GM13976 (cell line): ENCODE measurements around the gene GADL1.

Experiments used
- DNase-seq: peaks from one replicate; pipeline ENCODE4 v3.0.0; 2012; ENCODE audit warnings: low spot score
- in situ Hi-C: fragments of 300-500 bp; cut with MboI; formaldehyde crosslinking; loops from one replicate; pipeline ENCODE4 v1.12.0; 2022; ENCODE audit warnings: low sequenced_read_pairs, mixed read lengths, inconsistent platforms; ENCODE audit not compliant: unreplicated experiment
- TF ChIP-seq, protein P1 (sequence below): IDR thresholded peaks from 2 replicates; pipeline ENCODE4 v1.5.1; 2012; ENCODE audit warnings: borderline replicate concordance, mild to moderate bottlenecking; ENCODE audit not compliant: insufficient read depth; ENCODE audit errors: extremely low read depth, missing control alignments, control extremely low read depth

GADL1 gene

DNA sequence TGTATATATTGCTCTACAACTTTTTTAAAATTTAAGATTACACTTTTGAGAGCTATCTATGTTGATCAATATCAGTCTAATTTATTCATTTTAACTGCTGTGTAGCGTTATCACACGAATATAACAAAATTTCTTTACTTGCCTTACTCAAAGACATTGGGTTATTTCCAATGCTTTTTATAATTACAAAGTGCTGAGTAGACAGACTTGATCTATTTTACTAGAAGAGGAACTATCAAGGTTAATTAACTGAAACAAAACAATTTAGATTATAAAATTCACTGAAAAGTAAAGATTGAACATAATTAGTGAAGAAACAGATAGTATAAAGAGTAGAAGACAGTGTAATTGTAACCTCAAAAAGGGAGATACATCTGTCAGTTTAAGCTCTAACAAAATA, 182.6 kb downstream of the GADL1 start:
- TF ChIP-seq, protein P1, sequence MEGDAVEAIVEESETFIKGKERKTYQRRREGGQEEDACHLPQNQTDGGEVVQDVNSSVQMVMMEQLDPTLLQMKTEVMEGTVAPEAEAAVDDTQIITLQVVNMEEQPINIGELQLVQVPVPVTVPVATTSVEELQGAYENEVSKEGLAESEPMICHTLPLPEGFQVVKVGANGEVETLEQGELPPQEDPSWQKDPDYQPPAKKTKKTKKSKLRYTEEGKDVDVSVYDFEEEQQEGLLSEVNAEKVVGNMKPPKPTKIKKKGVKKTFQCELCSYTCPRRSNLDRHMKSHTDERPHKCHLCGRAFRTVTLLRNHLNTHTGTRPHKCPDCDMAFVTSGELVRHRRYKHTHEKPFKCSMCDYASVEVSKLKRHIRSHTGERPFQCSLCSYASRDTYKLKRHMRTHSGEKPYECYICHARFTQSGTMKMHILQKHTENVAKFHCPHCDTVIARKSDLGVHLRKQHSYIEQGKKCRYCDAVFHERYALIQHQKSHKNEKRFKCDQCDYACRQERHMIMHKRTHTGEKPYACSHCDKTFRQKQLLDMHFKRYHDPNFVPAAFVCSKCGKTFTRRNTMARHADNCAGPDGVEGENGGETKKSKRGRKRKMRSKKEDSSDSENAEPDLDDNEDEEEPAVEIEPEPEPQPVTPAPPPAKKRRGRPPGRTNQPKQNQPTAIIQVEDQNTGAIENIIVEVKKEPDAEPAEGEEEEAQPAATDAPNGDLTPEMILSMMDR, result no peak
- in situ Hi-C loops, result no loop called here
- DNase-seq, result no peak

GRCh38 chr3:30711151-30711550, 183.3 kb downstream of the GADL1 start:
- in situ Hi-C loops, result no loop called here
- TF ChIP-seq, protein P1, result no peak
- DNase-seq, result no peak

- TF ChIP-seq, protein P1, result no peak
- no peak for DNase-seq
- in situ Hi-C loops, result no loop called here
Measured at GRCh38 chr3:30710017-30710416, 184.4 kb downstream of the GADL1 start.

- in situ Hi-C loops, result no loop called here
Measured at GRCh38 chr3:30708472-30708871, 186.0 kb downstream of the GADL1 start.

GRCh38 chr3:30707825-30708224, 186.6 kb downstream of the GADL1 start:
- in situ Hi-C loops, result no loop called here
- TF ChIP-seq, protein P1, result no peak
- DNase-seq, result no peak

More at GRCh38 chr3:30708472-30708871, 186.0 kb downstream of the GADL1 start:
- no peak for DNase-seq
- TF ChIP-seq, protein P1, result no peak

GRCh38 chr3:30704931-30705890, 189.2 kb downstream of the GADL1 start:
- TF ChIP-seq, protein P1, result no peak
- DNase-seq, result no peak
- in situ Hi-C loops, result no loop called here
